RWPE2 (cell line): ENCODE measurements around the gene TERB1.
A peak's percentile ranks its signal among the peaks of the same experiment; 100 is the strongest.

Experiments used
- ATAC-seq: fragments of 200-7000 bp; cut with Tn5 transposase; 3 replicates; pipeline ENCODE4 v1.9.1; 2021; ENCODE audit warnings: low read depth
- DNase-seq: peaks from one replicate; pipeline ENCODE4 v3.0.0-alpha.2; 2020; ENCODE audit warnings: low spot score
- H3K27ac ChIP-seq: fragments of 450-650 bp; 2 replicates; pipeline ENCODE4 v1.5.1; 2017; ENCODE audit warnings: mild to moderate bottlenecking; ENCODE audit not compliant: poor library complexity, severe bottlenecking
- H3K27me3 ChIP-seq: fragments of 250-450 bp; sonication (Bioruptor Pico); 2 replicates; pipeline ENCODE4 v1.5.1; 2021; ENCODE audit warnings: mild to moderate bottlenecking, moderate library complexity; ENCODE audit not compliant: insufficient read depth, poor library complexity, severe bottlenecking
- H3K36me3 ChIP-seq: fragments of 250-450 bp; sonication (Bioruptor Pico); 2 replicates; pipeline ENCODE4 v1.5.1; 2020; ENCODE audit warnings: low read depth, mild to moderate bottlenecking, moderate library complexity
- H3K4me1 ChIP-seq: fragments of 250-450 bp; sonication (Bioruptor Pico); 2 replicates; pipeline ENCODE4 v1.5.1; 2021; ENCODE audit warnings: mild to moderate bottlenecking, moderate library complexity; ENCODE audit not compliant: insufficient read depth, poor library complexity, severe bottlenecking
- H3K4me3 ChIP-seq: fragments of 250-450 bp; sonication (Bioruptor Pico); 2 replicates; pipeline ENCODE4 v1.5.1; 2021; ENCODE audit warnings: mild to moderate bottlenecking, moderate library complexity; ENCODE audit not compliant: severe bottlenecking
- H3K9me3 ChIP-seq: fragments of 250-450 bp; sonication (Bioruptor Pico); 2 replicates; pipeline ENCODE4 v1.5.1; 2021; ENCODE audit warnings: mild to moderate bottlenecking, moderate library complexity; ENCODE audit not compliant: severe bottlenecking
- TF ChIP-seq, protein P1 (sequence below): fragments of 450-650 bp; IDR thresholded peaks from one replicate; pipeline ENCODE4 v1.5.1; 2017; ENCODE audit warnings: mild to moderate bottlenecking, moderate library complexity; ENCODE audit not compliant: poor library complexity, severe bottlenecking

The TERB1 gene

DNA sequence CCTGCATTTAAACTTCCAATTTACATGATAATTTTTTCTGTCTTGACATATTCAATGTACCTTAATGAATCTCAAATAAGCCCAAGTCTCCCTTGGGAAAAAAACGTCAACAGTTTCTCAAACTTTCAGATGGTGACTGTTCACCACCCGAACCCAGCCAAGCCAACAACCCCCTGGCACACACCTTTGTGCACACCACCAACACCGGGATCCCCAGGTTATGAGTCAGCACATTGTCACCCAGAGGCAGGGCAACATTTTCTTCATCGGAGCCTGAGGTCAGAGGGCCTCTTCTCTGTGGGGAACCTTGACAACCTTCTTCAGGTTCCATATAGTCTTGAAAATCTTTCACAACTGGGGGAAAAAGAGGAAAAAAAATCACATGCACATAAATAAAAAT lies 65.5 kb downstream of the TERB1 start:
- no peak overlapping the region for H3K4me3 ChIP-seq
- H3K27me3 ChIP-seq = no peaks in the 10 kb centered on the region
- H3K4me1 ChIP-seq = peaks cover 20% of the 10 kb centered on the region
- peak overlapping the region; percentile 2 for H3K27ac ChIP-seq
- TF ChIP-seq, protein P1, sequence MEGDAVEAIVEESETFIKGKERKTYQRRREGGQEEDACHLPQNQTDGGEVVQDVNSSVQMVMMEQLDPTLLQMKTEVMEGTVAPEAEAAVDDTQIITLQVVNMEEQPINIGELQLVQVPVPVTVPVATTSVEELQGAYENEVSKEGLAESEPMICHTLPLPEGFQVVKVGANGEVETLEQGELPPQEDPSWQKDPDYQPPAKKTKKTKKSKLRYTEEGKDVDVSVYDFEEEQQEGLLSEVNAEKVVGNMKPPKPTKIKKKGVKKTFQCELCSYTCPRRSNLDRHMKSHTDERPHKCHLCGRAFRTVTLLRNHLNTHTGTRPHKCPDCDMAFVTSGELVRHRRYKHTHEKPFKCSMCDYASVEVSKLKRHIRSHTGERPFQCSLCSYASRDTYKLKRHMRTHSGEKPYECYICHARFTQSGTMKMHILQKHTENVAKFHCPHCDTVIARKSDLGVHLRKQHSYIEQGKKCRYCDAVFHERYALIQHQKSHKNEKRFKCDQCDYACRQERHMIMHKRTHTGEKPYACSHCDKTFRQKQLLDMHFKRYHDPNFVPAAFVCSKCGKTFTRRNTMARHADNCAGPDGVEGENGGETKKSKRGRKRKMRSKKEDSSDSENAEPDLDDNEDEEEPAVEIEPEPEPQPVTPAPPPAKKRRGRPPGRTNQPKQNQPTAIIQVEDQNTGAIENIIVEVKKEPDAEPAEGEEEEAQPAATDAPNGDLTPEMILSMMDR = no peak
- peaks cover 94% of the 10 kb centered on the region for H3K36me3 ChIP-seq
- H3K9me3 ChIP-seq = no peaks in the 10 kb centered on the region
- no peak for DNase-seq
- peak; percentile 58; the same call in 2 of the 3 replicates for ATAC-seq

DNA sequence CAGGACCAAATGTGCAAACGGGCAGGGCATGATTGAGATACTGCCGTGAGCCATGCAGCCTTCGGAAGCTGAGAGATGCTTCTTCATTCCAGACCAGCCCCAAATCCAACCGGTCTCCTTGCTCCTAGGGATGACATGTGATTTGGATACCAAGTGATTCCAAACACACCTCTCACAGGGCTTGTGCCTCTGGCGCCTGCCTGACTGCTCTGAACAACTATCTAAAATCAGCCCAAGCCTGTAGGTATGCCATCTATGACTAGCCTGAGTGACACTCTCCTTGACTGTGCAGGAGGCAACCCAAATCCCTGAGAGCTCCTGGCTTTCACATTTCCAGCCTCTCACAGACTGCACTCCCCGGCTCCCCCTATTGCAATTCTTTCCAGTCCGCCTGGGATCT lies 70.3 kb downstream of the TERB1 start:
- Histone ChIP-seq H3K9me3 (no peaks in the 10 kb centered on the region), H3K27me3 (no peaks in the 10 kb centered on the region), H3K36me3 (peaks cover 95% of the 10 kb centered on the region), H3K4me3 (no peak overlapping the region), H3K27ac (no peak overlapping the region), H3K4me1 (peaks cover 2% of the 10 kb centered on the region)
- TF ChIP-seq, protein P1 = no peak
- DNase-seq (no peak), ATAC-seq (no peak)

GRCh38 chr16:66728804-66729203 lies 72.6 kb downstream of the TERB1 start:
- H3K27me3 ChIP-seq = no peaks in the 10 kb centered on the region
- H3K27ac ChIP-seq = no peak overlapping the region
- 0 out of 3 replicates have a peak, but pooled peaks have one; percentile 10 for ATAC-seq
- H3K36me3 ChIP-seq = peaks cover 97% of the 10 kb centered on the region
- H3K9me3 ChIP-seq = no peaks in the 10 kb centered on the region
- H3K4me1 ChIP-seq = no peaks in the 10 kb centered on the region
- TF ChIP-seq, protein P1 = no peak
- DNase-seq = no peak
- H3K4me3 ChIP-seq = no peak overlapping the region

- no peak for DNase-seq
- H3K27ac ChIP-seq = no peak overlapping the region
Observed at GRCh38 chr16:66728117-66728787, 73.1 kb downstream of the TERB1 start.

GRCh38 chr16:66720766-66721165 lies 80.6 kb downstream of the TERB1 start:
- H3K27me3 ChIP-seq = no peaks in the 10 kb centered on the region
- peaks cover 70% of the 10 kb centered on the region for H3K36me3 ChIP-seq
- DNase-seq (no peak), ATAC-seq (0 out of 3 replicates have a peak, but pooled peaks have one; percentile 30)
- H3K9me3 ChIP-seq = no peaks in the 10 kb centered on the region
- H3K27ac ChIP-seq = peak overlapping the region; percentile 18
- no peak overlapping the region for H3K4me3 ChIP-seq
- peaks cover 10% of the 10 kb centered on the region for H3K4me1 ChIP-seq
- TF ChIP-seq, protein P1 = no peak

More at GRCh38 chr16:66728117-66728787, 73.1 kb downstream of the TERB1 start:
- no peak overlapping the region for H3K4me3 ChIP-seq
- no peaks in the 10 kb centered on the region for H3K9me3 ChIP-seq
- no peaks in the 10 kb centered on the region for H3K4me1 ChIP-seq
- peaks cover 97% of the 10 kb centered on the region for H3K36me3 ChIP-seq
- TF ChIP-seq, protein P1 = peak; percentile 87
- no peaks in the 10 kb centered on the region for H3K27me3 ChIP-seq
- ATAC-seq = peak; percentile 72
